CD4-positive, alpha-beta T cell treated with Interleukin-6 at 100 ng/mL for 8 hours (primary cell): ENCODE data around the gene CDK1.
"Not testable (repeated sequence)": the region's sequence is repeated elsewhere in the genome, so short reads cannot be mapped to it uniquely, and the experiment has no call there.

ENCODE experiments used
- DNase-seq: peaks from one replicate; pipeline ENCODE4 v3.0.0-alpha.2; 2020; ENCODE audit warnings: mixed read lengths, low spot score

Gene CDK1

DNA sequence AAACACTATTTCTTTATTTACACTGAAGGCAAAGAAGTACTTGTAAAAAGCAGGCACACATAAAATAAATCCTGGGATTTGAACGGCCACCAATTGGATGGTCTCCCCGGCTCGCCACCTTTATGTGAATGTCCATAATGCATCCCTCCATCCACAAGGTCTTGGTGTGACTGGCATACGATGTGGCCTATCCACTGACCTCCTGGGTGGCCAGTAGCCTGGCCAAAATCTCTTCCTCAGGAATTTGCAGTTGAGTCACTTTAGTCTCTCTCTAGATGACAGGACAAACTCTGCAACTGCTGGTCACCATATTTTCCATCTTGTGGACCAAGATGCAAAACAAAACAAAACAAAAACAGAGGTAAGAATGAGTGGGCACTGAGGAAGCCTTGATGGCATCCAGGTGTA lies 39.1 kb downstream of the CDK1 start:
- no peak for DNase-seq

GRCh38 chr10:60818134-60818770 lies 40.0 kb downstream of the CDK1 start:
- DNase-seq = no peak

GRCh38 chr10:60819271-60819670 lies 41.0 kb downstream of the CDK1 start:
- no peak for DNase-seq

- DNase-seq = no peak
These were observed 41.9 kb downstream of the CDK1 start for GRCh38 chr10:60820093-60820754.

GRCh38 chr10:60821656-60822055 lies 43.4 kb downstream of the CDK1 start:
- DNase-seq = no peak

- no peak for DNase-seq
These were observed 44.5 kb downstream of the CDK1 start for GRCh38 chr10:60822809-60823208.

GRCh38 chr10:60823324-60823723 lies 45.0 kb downstream of the CDK1 start:
- DNase-seq = no peak

- DNase-seq = no peak
These were observed 47.2 kb downstream of the CDK1 start for GRCh38 chr10:60825520-60825919.

- DNase-seq = no peak
These were observed 49.7 kb downstream of the CDK1 start for GRCh38 chr10:60827791-60828488.

DNA sequence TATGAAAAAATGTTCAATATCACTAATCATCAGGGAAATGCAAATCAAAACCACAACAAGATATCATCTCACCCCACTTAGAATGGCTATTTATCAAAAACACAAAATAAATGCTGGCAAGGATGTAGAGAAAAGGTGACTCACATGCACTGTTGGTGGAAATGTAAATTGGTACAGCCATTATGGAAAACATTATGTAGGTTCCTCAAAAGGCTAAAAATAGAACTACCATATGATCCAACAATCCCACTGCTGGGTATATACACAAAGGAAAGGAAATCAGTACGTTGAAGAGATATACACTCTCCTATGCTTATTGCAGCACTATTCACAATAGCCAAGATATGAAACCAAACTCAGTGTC lies 50.2 kb downstream of the CDK1 start:
- DNase-seq = no peak

DNA sequence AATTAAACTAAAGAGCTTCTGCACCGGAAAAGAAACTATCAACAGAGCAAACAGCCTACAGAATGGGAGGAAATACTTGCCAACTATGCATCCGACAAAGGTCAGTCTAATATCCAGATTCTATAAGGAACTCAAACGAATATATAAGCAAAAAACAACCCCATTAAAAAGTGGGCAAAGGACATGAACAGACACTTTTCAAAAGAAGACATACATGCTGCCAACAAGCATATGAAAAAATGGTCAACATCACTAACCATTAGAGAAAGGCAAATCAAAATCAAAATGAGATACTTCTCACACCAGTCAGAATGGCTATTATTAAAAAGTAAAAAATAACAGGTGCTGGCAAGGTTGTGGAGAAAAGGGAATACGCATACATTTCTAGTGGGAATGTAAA lies 53.9 kb downstream of the CDK1 start:
- not testable (repeated sequence) for DNase-seq

GRCh38 chr10:60834401-60834800 lies 56.1 kb downstream of the CDK1 start:
- no peak for DNase-seq

DNA sequence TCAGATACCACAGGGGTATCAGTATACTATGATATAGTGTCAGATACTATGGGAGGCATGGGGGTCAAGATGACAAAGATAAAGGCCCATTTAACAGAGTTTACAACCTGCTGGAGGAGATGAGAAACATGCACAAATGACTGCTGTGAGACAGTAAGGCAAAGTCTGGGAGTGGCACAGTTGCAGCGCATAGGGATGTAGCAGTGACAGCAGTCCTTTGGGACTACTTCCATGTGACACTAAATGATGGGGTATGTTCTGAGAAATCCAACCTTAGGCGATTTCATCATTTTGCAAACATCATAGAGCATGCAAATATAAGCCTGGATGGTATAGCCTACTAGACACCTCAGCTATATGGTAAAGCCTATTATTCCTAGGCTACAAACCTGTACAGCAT lies 56.8 kb downstream of the CDK1 start:
- DNase-seq = no peak

- DNase-seq = not testable (repeated sequence)
These were observed 62.9 kb downstream of the CDK1 start for GRCh38 chr10:60841227-60841626.

DNA sequence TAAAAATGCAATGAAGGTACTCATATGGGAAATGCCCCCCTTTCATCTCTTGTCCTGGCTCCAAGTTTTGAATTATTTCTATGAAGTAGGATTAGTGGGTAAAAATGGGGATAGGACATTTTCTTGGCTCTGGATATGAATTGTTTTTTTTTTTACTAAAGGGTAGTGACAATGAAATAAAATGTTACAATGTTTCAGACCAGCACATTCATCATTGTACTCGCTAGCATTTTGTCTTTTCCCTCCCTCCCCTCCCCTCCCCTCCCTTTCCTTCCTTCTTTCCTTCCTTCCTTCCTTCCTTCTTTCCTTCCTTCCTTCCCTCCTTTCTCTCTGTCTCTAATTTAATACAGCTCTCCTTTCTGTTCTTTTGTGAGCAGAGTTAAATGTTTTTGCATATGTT lies 64.4 kb downstream of the CDK1 start:
- DNase-seq = no peak
